Thyroid gland (tissue), 4 donors: ENCODE results near the gene LHFPL4.

Experiments used
- CTCF ChIP-seq, 6 experiments: fragments of 200-600 bp in 3 of 6; fragments of 450-650 bp in 3 of 6; sonication (generic) in 3 of 6; IDR thresholded peaks; one replicate each; pipeline ENCODE4 v1.5.1; 2016 to 2019; ENCODE audit warnings: antibody characterized with exemption in 6 of 6, mild to moderate bottlenecking in 2 of 6, inconsistent platforms in 1 of 6, moderate library complexity in 1 of 6
- POLR2A ChIP-seq, 2 donors: fragments of 450-650 bp; IDR thresholded peaks; one replicate each; pipeline ENCODE4 v1.6.1; 2017; ENCODE audit warnings: antibody characterized with exemption in 2 of 2, mild to moderate bottlenecking in 2 of 2, moderate library complexity in 1 of 2

GRCh38 chr3:9553021-9553947 is at the start of gene LHFPL4:
- no peak for TF ChIP-seq CTCF (IDR thresholded peaks at IDR 0.05)
- no peak for TF ChIP-seq POLR2A (IDR thresholded peaks at IDR 0.05)
